D721Med (cell line): Measurements from ENCODE around the gene KDM4C.

Source experiments
- DNase-seq: peaks from one replicate; pipeline ENCODE4 v3.0.0; 2011; ENCODE audit warnings: low spot score; ENCODE audit not compliant: insufficient read length
- FAIRE-seq: peaks from 2 replicates; lab custom pipeline; 2011; peaks lifted over from hg19 to GRCh38; lab: Jason Lieb, UNC
- TF ChIP-seq, protein P1 (sequence below): IDR thresholded peaks from 2 replicates; pipeline ENCODE4 v1.5.1; 2012; ENCODE audit warnings: mild to moderate bottlenecking, control low read depth; ENCODE audit not compliant: insufficient read depth; ENCODE audit errors: missing control alignments

KDM4C gene

DNA sequence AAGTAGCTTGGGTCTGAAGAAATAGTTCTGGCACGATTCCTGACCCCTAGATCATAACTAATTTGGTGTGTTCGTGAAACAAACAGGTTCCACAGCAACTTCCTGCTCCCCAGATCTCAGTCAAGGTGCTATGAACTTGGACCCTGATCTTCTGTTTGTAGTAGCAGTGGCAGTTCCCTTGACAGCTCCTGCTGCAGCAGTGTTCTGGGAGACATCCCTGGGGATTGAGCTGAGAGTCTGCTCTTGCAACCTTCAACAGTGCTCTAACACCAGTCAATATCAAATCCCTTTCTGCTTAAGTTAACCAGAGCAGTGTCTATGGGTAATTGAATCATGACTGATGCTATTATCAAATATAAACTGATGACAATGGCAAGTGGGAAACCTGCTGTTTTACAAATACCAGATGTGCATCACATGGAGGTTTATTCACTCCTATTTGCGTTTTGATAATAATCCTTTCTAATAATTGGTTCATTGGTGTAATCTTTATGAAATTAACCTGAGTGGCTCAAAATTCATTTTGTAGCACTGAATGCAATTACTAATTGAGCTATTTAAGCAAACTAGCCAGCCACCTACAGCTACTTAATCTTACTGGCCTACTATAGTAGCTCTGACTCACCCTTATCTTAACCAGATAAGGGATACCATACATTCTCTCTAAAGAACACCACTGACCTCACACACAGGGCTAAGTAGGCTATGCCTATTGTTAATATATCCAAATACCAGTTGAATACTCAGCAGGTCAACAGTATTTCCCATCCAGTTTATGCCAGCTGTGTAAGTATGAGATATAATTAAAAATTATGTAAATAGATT, 21.9 kb downstream of the KDM4C start:
- no peak for FAIRE-seq
- no peak for DNase-seq

DNA sequence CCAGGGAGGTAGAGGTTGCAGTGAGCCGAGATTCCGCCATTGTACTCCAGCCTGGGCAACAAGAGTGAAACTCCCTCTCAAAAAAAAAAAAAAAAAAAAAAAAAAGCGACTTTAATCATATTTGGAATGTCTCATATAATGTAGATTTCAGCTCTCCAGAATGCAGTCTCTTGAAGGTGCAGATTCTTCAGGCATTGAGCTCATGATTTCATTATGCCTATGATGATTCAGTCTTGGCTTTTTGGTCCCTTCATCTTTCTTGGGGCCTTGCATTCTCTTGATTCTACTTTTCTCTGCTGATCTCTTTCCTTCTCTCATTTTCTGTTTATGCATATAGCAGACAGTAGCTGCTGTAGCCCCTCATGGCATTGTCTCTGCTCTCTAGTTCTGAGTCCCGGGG, 22.9 kb downstream of the KDM4C start:
- DNase-seq = no peak
- TF ChIP-seq, protein P1, sequence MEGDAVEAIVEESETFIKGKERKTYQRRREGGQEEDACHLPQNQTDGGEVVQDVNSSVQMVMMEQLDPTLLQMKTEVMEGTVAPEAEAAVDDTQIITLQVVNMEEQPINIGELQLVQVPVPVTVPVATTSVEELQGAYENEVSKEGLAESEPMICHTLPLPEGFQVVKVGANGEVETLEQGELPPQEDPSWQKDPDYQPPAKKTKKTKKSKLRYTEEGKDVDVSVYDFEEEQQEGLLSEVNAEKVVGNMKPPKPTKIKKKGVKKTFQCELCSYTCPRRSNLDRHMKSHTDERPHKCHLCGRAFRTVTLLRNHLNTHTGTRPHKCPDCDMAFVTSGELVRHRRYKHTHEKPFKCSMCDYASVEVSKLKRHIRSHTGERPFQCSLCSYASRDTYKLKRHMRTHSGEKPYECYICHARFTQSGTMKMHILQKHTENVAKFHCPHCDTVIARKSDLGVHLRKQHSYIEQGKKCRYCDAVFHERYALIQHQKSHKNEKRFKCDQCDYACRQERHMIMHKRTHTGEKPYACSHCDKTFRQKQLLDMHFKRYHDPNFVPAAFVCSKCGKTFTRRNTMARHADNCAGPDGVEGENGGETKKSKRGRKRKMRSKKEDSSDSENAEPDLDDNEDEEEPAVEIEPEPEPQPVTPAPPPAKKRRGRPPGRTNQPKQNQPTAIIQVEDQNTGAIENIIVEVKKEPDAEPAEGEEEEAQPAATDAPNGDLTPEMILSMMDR = no peak
- FAIRE-seq = no peak

More for the DNA sequence above, 21.9 kb downstream of the KDM4C start:
- TF ChIP-seq, protein P1 = no peak

DNA sequence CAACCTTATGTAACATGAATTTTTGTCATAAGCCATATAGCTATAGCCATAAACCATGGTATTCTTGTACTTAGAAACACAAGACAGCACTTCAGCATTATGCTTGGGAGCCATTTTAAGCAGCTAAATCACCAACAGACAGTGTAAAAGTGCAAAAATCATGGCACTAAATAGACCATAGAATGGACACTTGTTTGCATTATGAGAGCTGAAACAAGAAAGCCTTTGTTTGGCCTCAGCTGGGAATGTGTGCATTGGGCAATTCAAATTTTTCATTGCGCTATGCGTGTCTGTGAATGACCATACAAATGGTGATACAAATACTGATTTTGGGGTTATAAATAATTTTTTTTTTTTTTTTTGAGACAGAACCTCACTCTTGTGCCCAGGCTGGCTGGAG, 23.7 kb downstream of the KDM4C start:
- TF ChIP-seq, protein P1 = no peak
- FAIRE-seq (no peak), DNase-seq (no peak)

DNA sequence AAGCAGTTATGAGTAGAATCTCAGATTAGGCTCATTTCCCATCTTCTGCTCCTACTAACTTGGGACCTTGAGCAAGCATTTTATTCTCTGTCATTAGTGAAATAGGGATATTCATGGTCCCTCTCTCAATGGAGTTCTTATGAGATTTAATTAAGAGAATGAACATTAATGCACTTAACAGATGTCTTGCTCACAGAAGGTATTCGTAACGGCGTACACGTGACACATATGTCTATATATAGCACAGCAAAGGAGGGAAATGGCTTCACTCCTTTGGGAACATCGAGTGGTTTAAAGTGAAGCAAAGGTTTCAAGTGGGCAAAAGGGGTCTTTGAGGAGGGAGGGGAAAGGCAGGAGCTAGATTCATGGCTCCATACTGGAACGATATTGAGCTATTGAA, 24.6 kb downstream of the KDM4C start:
- TF ChIP-seq, protein P1 = no peak
- peak; percentile 66 for FAIRE-seq
- no peak for DNase-seq

DNA sequence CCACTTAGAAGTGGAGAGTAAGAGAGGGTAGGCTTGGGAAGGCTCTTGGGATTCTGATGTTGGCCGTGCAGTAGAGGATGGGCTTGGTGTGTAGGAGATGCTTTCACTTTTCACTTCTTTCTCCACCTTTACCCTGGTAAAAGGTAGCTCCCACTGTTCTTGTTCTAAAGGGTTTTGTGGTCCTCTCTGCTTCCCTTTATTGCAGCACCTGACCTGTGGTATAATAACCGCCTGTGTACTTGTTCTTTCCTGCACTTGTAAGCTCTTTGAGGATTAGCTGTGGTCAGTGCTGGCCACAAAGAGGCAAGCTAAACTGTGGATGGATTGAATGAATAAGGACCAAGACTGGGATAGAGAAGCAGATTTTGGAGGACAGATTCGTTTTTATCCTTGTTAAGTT, 25.2 kb downstream of the KDM4C start:
- FAIRE-seq (no peak), DNase-seq (no peak)
- TF ChIP-seq, protein P1 = no peak

DNA sequence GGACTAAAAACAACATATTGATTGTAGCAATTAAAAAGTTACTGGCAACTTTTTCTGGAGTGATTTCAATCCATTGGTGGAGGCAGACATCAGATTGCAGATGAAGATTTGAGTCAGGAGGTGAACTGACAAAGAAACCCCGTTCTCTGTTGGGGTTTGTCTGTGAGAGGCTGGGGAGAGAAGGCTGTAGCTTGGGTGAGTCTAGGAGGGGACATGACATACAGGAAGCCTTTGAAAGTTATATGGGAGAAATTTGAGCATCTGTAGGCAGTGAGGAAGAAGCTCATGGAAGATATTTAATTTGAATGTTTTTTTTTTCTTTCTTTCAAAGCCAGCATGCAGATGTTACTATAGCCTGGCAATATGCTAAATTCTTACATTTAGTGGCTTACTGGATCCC, 26.0 kb downstream of the KDM4C start:
- no peak for DNase-seq
- TF ChIP-seq, protein P1 = no peak
- FAIRE-seq = no peak

DNA sequence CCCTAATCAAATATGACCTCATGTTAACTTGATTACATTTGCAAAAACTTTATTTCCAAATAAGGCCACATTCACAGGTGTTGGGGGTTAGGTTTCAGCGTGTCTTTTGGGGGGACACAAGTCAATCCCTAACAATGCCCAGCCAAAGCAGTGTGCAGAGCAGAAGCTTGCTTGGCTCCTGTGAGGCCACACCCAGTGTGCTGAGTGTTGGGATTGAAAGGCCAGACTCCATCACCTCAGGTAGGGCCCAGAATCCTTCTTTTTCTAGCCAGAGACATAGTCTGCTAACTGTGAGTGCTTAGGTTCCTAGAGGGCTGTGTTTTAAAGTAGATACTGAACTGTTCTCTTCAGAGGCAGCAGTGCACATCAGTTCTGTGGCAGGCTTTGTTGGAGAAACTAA, 27.9 kb downstream of the KDM4C start:
- TF ChIP-seq, protein P1 = no peak
- FAIRE-seq (no peak), DNase-seq (no peak)
